Measurements from ENCODE around the gene ADAMTS9.

- peak; percentile 80 to 92 (median 84) for TF ChIP-seq CTCF (IDR thresholded peaks at IDR 0.05)
- no peak for TF ChIP-seq POLR2A (IDR thresholded peaks at IDR 0.05)
Measured at GRCh38 chr3:64533617-64534317, 154.0 kb downstream of the ADAMTS9 start.
